DMS 273 treated with DMSO at 0.1 percent for 48 hours (cell line): ENCODE data around the gene TBC1D10B.
A peak's percentile ranks its signal among the peaks of the same experiment; 100 is the strongest.
"Not testable (repeated sequence)": the region's sequence is repeated elsewhere in the genome, so short reads cannot be mapped to it uniquely, and the experiment has no call there.

ENCODE experiments used
- DNase-seq: peaks from one replicate; lab custom pipeline; 2025; lab: John Stamatoyannopoulos, UW

The TBC1D10B gene

DNA sequence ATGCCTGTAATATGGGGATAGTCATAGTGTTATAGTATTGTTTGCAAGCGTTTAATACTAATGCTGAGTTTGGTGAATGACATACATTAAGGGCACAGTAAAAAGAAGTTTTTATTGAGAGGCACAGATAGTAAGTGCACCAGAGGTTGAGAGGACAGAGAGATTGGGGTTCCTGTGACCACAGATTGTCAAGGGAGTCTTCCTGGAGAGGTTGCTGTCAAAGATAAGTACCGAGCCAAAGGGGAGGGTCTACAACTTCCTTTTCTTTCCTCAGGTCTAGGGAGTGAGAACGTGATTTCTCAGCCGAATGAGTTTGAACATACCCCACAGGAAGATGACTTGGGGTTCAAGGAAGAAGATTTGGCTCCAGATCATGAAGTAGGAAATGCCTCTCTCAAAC is 26.8 kb upstream of the TBC1D10B start:
- DNase-seq, result no peak

DNA sequence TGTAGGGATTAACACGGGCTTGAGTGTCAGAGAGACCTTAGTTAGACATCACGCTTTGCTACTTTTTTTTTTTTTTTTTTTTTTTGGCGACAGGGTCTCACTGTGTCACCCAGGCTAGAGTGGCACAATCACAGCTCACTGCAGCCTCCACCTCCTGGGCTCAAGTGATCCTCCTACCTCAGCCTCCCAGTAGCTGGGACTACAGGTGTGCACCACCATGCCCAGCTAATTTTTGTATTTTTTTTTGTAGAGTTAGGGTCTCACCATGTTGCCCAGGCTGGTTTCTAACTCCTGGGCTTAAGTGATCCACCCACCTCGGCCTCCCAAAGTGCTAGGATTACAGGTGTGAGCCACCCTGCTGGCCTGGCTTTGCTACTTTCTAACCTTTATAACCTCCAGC is 26.3 kb upstream of the TBC1D10B start:
- not testable (repeated sequence) for DNase-seq

DNA sequence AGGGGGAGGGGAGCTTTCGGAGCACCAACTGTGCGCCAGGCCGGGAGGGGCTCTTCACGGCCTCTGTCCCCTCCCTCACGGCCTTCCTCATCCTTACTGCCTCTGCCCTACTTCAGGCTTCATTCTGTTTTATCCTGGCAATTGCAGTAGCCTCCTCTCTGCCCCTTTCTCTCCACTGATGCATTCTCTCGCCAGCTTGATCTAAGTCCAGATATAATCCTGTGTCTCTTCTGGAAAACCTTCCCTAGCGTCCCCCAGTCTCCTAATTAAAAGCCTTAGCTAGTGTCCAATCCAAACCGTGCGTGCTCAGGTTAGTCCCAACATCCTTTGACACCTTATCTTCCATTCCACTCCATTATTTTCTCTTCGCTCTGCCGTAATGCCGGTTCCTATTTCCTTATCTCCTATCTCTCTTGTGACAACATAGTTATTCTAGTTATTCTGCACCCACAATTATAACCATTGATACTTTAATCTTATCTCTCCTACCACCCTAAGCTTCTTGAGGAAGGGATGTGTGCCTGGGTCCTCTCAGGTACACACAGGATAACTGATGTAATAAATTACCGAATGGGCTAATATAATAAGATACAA is 25.8 kb upstream of the TBC1D10B start:
- no peak for DNase-seq

DNA sequence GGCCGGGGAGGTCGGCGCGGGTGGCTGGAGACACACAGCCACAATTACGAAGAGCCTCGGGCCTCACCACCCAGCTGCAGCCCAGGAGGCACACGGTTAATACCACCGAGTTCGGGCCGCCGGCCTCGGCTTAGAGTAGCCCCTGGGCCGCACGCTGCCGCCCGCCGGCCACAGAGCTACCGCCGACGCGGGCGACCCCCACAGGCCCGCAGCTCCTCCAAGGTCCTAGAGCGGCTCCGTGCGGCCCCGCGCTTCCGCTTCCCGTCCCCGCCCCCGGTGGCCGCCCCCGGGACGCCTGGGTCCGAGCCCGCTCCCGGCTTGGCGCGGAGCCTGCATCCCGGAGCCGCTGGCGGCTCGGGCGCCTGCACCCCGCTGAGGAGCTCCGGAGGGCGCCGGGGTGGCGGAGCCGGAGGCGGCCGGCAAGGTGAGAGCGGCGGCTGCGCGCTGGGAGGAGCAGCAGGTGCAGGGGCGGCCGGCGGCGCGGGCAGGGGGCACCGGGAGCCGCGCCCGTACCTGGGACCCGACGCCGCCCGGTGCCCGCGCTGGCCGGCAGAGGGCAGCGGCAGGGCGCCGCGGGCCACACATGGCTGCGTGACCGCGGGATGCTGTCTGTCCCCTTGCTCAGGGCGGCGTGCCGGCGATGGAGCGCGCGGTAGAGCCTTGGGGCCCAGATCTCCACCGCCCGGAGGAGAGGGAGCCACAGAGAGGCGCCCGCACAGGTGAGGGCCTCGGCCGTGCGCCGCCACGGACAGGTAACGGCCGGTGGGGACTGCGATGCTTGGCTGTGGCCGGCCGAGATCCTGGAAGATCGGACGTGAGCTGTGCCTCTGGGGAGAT is 25.1 kb upstream of the TBC1D10B start, which contains the start of gene ZNF48:
Gene ZNF48, plus strand, starts transcription at position 266 of the 837 bp plus-strand sequence. Its CDS starts 375 bp downstream, at position 641.
- DNase-seq, result peak; percentile 55

DNA sequence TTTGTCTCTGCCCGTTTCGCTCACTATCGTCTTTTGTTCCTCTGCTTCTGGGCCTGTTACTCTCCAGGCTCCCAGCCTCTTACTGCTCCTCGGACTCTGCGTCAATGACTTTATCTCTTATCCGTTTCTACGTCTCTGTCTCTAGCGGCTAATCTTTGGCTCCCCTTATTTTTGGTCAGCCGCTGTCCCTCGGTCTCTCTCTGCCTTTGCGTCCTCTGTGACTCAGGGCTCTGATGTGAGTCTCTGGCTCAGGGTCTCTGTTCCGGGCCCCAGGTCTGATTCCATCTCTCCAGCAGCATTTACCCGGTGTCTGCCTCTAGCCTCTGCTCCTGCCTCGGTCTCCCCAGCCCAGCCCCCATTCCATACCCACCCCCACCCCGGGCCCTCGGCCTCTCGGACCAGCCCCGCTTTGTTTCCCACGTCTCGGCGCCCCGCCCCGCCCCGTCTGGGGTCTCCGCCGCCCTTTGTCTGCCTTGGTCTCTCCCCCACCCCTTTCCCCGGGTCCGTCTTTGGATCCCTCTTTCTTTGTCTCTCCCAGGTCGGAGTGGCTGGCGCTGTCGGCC is 24.4 kb upstream of the TBC1D10B start:
- no peak for DNase-seq

DNA sequence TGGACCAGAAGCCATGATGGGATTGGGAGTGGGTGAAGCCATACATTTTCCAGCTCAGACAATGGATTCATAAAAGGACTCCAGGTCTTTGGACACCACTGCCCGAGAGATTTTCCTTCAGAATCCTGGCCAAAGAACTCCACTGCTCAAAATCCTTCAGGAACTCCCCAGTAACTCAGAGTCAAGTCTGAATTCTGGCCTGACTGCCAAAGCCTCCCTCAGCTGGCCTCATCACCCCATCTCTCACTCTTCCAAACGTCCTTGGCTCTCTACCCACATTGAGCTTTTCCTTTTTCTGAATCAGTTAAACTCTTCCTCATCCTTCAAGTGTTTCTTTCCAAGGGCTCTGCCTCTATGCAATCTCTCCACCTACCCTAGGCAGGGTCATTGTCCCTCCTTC is 13.2 kb upstream of the TBC1D10B start:
- no peak for DNase-seq

DNA sequence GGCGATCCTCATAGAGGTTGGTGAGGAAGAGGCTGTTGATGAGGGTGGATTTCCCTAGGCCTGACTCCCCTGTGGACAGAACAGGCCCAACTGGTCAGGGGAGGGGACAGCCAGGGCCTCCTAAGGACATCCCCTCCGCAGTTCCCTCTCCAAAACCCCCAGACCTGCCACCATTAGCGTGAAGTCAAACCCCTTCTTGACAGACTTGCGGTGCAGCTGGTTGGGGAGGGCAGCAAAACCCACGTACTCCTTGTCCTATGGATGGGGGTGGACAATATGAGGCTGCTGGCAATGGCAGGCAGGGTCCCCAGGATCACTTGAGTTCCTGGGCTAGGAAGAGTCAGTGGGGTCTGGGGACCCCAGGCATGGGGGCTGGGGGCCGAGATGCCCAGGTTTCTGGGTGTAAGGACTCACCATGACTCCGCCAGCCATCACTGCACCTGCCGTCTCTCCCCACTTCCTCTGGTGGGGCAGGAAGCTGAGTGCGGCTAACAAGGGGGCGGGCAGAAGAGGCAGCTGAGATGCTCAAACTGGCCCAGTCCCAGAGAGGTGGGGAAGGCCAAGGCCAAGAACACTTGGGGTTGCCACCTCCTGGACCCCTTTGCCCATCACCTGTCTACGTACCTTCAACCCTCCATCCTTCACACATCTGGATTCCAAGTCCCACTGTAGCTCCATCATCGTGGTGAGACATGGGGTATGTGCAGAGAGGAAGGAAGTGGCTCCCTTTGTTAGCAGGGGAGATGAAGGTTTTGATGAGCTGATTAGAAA is 12.0 kb upstream of the TBC1D10B start, which contains the start of gene SEPTIN1:
Gene SEPTIN1, minus strand, starts transcription at position 451 of the 771 bp plus-strand sequence. Its CDS starts 19 bp downstream, at position 432.
- DNase-seq, result no peak

DNA sequence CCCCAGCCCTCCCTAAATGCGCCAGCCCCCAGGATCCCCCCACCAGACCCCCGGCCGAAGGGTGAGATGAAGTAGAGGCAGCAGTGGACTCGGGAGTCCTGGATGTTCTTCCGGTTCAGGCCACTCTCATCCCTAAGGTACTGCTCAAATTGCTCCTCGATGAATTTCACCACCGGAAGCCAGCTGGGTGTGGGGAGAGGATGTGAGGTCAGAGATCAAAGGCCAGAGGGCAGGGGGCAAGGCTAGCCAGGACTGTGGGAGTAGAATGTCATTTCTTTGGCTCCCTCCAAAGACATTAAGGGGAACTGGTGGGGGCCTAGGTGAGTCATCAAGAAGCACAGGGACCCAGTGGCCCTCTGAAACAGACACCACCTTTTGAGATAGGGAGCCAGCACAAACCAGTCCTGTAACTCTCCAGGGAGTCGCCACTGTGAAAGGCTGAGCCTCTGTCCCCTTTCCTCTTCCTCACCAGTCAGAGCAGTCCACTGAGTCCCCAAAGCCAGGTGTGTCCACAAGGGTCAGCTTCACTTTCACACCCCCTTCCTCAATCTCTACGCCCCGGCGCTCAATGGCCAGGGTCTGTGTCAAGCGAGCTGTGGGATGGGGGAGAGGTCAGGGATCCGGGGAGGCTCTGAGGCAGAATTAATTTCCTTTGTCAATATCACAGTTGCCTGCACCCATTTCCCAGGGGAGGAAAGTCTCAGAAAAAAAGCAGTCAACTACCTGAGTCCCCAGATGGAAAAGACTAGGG is 11.2 kb upstream of the TBC1D10B start:
- no peak for DNase-seq

DNA sequence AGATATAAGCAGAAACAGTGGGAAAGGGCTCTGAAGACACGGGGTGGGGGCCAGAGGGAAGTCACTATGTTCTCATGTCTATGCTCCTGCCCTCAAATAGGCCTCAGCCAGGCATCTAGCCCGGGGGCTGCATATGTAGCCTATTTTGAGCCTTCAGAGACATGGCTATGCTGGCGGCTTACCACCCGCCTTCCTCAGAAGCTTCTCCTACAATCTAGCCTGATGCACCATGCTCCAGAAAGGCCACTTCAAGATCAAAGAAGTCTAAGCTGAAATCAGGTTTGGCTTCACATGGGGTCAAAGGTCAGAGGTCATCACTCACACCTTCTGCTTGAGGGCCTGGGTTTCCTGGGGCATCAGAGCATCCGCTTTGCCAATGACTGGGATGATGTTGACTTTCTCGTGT is 10.5 kb upstream of the TBC1D10B start:
- no peak for DNase-seq

DNA sequence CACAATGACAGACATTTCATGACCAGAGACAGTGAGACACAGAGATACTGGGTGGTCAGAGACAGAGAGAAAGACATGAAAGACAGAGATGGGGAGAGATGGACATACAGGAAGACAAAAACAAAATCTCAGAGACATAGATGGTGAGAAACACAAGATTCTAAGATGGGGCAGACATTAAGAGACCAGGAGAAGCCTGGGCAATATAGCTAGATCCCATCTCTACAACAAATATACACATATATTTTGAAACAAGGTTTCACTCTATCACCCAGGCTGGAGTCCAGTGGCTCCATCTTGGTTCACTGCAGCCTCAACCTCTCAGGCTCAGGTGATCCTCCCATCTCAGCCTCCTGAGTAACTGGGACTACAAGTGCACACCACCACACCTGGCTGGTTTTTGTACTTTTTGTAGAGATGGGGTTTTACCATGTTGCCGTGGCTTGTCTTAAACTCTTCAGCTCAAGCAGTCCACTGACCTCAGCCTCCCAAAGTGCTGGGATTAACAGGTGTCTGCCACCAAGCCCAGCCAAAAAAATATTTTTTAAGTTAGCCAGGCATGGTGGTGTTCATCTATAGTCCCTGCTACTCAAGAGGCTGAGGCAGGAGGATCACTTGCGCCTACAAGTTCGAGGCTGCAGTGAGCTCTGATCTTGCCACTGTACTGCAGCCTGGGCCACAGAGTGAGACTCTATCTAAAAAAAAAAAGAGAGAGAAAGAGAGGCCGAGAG is 9.9 kb upstream of the TBC1D10B start:
- DNase-seq, result no peak

DNA sequence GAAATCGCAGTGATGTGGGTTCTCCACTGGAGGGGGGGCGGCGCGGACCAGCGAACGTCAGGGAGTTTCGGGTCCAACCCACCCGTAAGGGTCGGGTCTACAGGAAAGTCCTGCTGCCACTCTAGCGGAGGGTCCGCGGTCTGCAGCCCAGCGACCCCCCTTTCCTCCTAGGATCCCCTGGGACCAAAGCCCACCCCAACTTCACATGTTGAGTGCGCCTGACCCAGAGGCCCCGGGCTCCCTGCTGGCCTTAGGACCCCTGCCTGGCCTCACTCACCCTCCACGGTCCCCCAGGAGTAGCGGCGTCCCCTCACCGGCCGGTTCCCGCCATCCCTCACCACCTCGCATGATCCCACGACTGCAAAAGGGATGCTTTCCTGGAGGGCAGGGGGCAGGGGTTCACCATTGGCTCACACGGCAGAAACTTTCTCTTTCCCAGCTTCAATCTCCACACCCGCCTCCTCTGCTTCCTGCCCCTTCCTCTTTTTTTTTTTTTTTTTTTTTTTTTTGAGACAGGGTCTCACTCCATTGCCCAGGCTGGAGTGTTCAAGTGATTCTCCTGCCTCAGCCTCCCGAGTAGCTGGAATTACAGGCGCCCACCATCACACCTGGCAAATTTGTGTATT is 9.0 kb upstream of the TBC1D10B start:
- no peak for DNase-seq

DNA sequence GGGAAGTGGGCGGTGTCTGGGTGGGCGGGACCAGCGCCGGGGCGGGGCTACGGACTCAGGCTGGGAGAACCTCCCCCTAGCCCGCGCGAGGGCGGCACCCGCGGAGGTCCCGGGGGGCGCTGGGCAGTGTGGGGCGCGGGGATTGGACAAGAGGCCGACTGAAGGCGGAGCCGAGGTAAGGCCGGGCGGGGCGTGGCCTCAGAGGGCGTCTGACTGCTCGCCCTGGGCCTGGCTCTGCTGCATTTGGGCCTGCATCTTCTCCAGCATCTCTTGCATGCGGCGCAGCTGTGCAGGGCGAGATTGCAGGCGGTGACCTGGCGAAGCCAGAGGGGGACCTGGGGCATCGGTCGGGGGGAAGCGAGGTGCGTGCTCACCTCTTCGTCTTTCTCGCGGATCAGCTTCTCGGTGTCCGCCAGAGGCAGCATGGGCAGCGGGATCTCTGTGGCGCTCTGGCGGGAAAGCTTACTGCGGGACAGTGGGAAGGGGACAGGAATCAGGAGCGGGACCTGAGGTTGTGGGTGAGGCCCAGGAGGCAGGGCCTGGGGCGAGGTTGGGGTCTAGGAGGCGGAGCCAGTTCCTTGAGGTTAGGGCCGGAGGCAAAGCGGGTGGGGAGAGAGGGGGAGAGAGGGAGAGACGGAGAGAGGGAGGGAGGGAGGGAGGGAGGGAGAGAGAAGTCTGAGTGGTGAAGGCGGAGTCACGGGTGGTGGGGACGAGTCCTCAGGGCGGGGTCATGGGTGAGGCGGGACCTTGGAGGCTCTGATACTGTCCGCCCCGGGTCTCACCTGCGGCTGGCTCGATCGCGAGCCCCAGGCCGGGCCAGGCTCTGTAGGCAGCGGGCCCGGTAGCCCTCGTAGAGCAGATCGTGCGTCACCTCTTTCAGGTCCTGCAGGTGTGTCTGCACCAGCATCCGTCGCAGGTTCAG is 8.2 kb upstream of the TBC1D10B start:
- DNase-seq, result peak; percentile 89

DNA sequence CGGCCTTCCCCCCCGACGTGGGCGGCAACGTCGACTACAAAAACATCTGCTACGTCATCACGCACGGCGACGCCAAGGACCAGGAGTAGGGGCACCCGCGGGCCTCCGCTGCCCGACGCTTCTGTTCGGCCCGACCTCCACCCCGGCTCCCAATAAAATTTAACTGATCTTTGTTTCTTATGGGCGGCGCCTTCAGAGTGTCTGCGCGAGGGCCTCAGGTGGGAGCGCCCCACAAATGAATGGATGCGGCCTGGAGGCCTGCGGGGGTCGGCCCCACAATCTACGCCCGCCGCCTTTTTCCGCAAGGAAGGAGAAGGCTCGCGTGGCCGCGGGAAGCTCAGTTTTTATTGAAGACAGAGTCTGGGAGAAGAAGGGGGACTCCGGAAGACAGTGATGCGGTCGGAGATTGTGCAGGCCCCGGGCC is 7.5 kb upstream of the TBC1D10B start:
- DNase-seq, result no peak

DNA sequence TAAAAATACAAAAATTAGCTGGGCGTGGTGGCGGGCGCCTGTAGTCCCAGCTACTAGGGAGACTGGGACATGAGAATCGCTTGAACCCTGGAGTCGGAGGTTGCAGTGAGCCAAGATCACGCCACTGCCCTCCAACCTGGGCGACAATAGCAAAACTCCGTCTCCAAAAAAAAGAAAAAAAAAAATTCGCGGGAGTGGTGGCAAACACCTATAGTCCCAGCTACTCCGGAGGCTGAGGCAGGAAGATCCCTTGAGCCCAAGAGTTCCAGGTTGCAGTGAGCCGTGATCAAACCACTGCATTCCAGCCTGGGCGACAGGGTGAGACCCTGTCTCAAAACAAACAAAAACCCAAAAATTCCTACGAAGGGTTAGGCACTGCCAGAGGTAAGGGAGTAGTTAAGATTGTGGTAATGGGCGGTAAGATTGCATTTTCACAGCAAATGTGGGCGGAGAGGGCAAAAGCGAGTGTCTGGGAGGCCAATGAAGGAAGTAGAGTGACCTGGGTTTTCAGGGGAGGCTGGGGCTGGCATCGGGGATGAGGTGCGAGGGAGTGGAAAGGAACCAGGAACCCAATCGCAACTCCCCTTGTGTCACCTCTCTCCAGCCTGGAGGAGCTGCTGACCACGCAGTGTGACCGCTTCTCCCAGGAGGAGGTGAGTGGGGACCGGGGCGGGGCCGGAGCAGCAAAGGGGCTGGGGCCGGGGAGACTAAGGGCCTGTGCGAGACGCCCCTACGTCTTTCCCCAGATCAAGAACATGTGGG is 6.9 kb upstream of the TBC1D10B start:
- no peak for DNase-seq

DNA sequence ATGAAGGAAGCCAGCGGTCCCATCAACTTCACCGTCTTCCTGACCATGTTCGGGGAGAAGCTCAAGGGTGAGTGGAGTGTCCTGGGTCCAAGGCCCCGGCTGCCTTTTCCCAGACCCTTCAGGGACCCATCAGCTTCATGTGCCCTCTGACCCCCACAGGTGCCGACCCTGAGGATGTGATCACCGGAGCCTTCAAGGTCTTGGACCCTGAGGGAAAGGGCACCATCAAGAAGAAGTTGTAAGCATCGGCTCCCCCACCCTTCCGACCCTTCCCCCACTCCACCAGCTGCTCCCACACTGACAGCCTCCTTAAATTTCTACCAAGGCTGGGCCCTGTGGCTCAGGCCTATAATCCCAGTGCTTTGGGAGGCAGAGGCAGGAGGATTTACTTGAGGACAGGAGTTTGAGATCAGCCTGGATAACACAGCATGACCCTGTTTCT is 6.2 kb upstream of the TBC1D10B start:
- no peak for DNase-seq

DNA sequence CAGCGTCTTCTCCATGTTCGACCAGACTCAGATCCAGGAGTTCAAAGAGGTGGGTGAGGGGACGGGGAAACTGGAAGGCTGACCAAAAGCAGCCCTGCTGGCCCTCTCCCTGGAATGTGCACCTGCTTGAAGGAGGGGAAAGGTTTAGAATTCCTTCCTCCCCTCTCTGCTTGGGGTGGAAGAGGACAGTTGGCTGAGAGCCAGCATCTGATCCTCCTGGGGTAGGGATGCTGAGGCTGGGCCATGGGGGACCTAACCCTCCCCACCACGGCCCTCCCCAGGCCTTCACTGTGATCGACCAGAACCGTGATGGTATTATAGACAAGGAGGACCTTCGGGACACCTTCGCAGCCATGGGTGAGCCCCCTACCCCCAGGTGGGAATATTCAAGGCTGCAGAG is 5.6 kb upstream of the TBC1D10B start:
- no peak for DNase-seq

DNA sequence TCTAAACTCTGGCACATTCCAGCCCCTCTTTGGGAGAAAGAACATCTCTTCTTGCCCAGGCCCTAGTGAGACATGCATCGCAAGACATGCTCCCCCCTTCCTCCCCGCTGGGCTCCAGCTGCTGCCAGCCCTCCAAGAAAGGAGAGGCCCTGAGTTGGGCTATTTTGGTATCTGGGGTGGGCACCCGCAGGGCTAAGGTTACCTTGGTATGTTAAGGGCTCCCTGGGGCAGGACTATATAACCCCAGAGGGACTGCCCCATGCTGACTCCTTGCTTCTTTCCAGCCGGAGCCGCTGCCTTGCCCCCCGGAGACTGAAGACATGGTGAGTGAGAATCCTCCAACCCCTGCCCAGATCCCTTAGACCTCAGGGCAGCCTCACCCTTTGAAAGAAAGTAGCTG is 4.2 kb upstream of the TBC1D10B start, which contains the start of gene MYL11:
Gene MYL11, plus strand, starts transcription at position 265 of the 400 bp plus-strand sequence. Its CDS starts 56 bp downstream, at position 321.
- DNase-seq, result no peak

DNA sequence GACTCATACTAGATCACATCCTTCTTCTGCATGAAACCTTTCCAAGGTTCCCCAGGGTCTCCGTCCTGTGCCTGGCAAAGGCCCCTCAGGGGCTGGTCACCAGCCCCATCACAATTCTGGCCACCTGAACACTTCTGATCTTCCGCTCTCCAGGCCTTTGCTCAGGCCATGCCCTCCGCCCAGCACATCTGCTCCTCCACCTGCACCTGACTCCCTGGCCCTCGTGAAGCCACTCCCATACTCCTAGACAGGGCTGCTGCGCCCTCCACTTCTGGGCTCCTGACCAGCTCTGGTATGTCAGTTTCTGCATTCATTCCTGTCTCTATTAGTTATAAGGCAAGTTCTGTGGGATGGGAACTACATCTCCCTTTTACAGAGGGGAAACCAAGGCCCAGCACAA is 2.4 kb upstream of the TBC1D10B start:
- DNase-seq, result no peak
